Testis (tissue), 3 donors: ENCODE measurements around the gene CDK16. TPM values are rescaled to one million over a fixed set of nuclear protein-coding genes. Genes with fewer than 3 reads are reported as not detected.

Experiments
- DNase-seq: peaks from one replicate; pipeline ENCODE4 v3.0.0-alpha.2; 2019
- H3K27ac ChIP-seq, 2 donors: fragments of 200-600 bp; sonication (generic); one replicate each; pipeline ENCODE4 v1.5.1; 2019
- H3K27me3 ChIP-seq: fragments of 200-600 bp; sonication (generic); one replicate; pipeline ENCODE4 v1.5.1; 2019
- H3K36me3 ChIP-seq: fragments of 200-600 bp; sonication (generic); one replicate; pipeline ENCODE4 v1.5.1; 2017; ENCODE audit warnings: low read depth; ENCODE audit errors: missing control alignments
- H3K4me1 ChIP-seq: fragments of 200-600 bp; sonication (generic); one replicate; pipeline ENCODE4 v1.5.1; 2019
- H3K4me3 ChIP-seq, 2 donors: fragments of 200-600 bp; sonication (generic); one replicate each; pipeline ENCODE4 v1.5.1; 2017 to 2019
- H3K9me3 ChIP-seq: fragments of 200-600 bp; sonication (generic); one replicate; pipeline ENCODE4 v1.5.1; 2017
- CTCF ChIP-seq, 3 experiments: fragments of 450-650 bp in 2 of 3; fragments of 200-600 bp in 1 of 3; sonication (generic) in 1 of 3; IDR thresholded peaks; one replicate each; pipeline ENCODE4 v1.5.1; 2016 to 2019; ENCODE audit warnings: antibody characterized with exemption in 3 of 3, mild to moderate bottlenecking in 2 of 3, moderate library complexity in 1 of 3
- POLR2A ChIP-seq: fragments of 450-650 bp; IDR thresholded peaks from one replicate; pipeline ENCODE4 v1.6.1; 2017; ENCODE audit warnings: antibody characterized with exemption, mild to moderate bottlenecking, moderate library complexity
- WGBS, 2 donors: methylation state at CpG; one replicate each; pipeline ENCODE4 v1.1.5; 2018; 5-methylcytosine and 5-hydroxymethylcytosine counted together
- intact Hi-C: fragments of 100-400 bp; cut with DNase I; formaldehyde crosslinking; loops from one replicate; pipeline ENCODE4 v1.15.1; 2023; ENCODE audit warnings: low total_unique reads
- polyA plus RNA-seq: library from polyadenylated mRNA; stranded (reverse); fragments of 350-450 nt; fragmentation: Illumina TruSeq; extraction: RNeasy Lipid Tissue Mini Kit (QIAGEN cat#74804); gene quantifications from one replicate; pipeline ENCODE4 v1.2.3, GENCODE V29; 2014; ENCODE audit warnings: low read depth, low replicate concordance; ENCODE audit not compliant: insufficient read depth
- total RNA-seq, 2 donors: library from RNA; depleted of rRNA; stranded (reverse); fragments of >200 nt; gene quantifications; one replicate each; pipeline ENCODE4 v1.2.3, GENCODE V29; 2016

Gene CDK16
- total and polyA plus RNA-seq, 3 donors from 2014 or later, result 122 to 245 (median 195) TPM

GRCh38 chrX:47204970-47205369 is 13.5 kb upstream of the CDK16 start:
- Histone ChIP-seq H3K36me3 (no peaks in the 10 kb centered on the region), H3K27me3 (no peaks in the 10 kb centered on the region)
- 55 to 60% methylated on average over 5 of the region's 5 CpGs for WGBS, 2 donors

GRCh38 chrX:47206316-47206715 is 12.2 kb upstream of the CDK16 start:
- Histone ChIP-seq H3K4me3 (no peak overlapping the region), H3K36me3 (no peaks in the 10 kb centered on the region), H3K27ac (no peak overlapping the region), H3K4me1 (no peaks in the 10 kb centered on the region), H3K27me3 (no peaks in the 10 kb centered on the region), H3K9me3 (no peaks in the 10 kb centered on the region)
- TF ChIP-seq POLR2A, result no peak
- no peak for TF ChIP-seq CTCF (IDR thresholded peaks at IDR 0.05)
- no peak for DNase-seq
- WGBS, 2 donors, result 51 to 70% methylated on average over 3 of the region's 3 CpGs
- intact Hi-C loops, result no loop called here

More at GRCh38 chrX:47204970-47205369, 13.5 kb upstream of the CDK16 start:
- Histone ChIP-seq H3K4me1 (no peaks in the 10 kb centered on the region), H3K9me3 (no peaks in the 10 kb centered on the region), H3K27ac (no peak overlapping the region), H3K4me3 (no peak overlapping the region)
- no peak for TF ChIP-seq CTCF (IDR thresholded peaks at IDR 0.05)
- DNase-seq, result no peak
- intact Hi-C loops, result no loop called here

DNA sequence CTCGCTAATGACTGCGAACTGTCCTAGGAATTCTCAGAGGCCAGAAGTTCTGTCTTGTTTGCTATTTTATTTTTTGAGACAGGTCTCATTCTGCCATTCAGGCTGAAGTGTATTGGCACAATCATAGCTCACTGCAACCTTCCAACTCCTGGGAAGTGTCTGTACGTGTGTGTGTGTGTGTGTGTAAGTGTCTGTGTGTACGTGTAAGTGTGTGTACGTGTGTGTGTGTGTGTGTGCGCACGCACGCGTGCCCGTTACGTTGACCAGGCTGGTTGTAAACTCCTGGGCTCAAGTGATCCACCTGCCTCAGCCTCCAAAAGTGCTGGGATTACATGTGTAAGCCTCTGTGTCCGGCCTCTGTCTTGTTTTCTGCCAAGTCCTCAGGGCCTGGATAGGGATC is 10.4 kb upstream of the CDK16 start:
- TF ChIP-seq CTCF (IDR thresholded peaks at IDR 0.05), result no peak
- TF ChIP-seq POLR2A, result no peak
- Histone ChIP-seq H3K4me1 (no peaks in the 10 kb centered on the region), H3K27ac (no peak overlapping the region), H3K4me3 (no peak overlapping the region), H3K9me3 (no peaks in the 10 kb centered on the region), H3K36me3 (no peaks in the 10 kb centered on the region), H3K27me3 (no peaks in the 10 kb centered on the region)
- DNase-seq, result no peak
- 79 to 94% methylated on average over 3 to 11 of the region's 12 CpGs for WGBS, 2 donors
- intact Hi-C loops, result no loop called here

- 65 to 81% methylated on average over 7 to 15 of the region's 16 CpGs for WGBS, 2 donors
- no peak for DNase-seq
- no peaks in the 10 kb centered on the region for H3K4me1 ChIP-seq
- intact Hi-C loops, result no loop called here
- H3K4me3 ChIP-seq, result no peak overlapping the region
- H3K27me3 ChIP-seq, result no peaks in the 10 kb centered on the region
- no peak overlapping the region for H3K27ac ChIP-seq
- H3K9me3 ChIP-seq, result no peaks in the 10 kb centered on the region
- no peaks in the 10 kb centered on the region for H3K36me3 ChIP-seq
- no peak for TF ChIP-seq POLR2A
- TF ChIP-seq CTCF (IDR thresholded peaks at IDR 0.05), result no peak
Observed at GRCh38 chrX:47209508-47210238, 8.8 kb upstream of the CDK16 start.
